HG02981 (cell line): ENCODE data around the gene IGSF21.
"Not testable (repeated sequence)": the region's sequence is repeated elsewhere in the genome, so short reads cannot be mapped to it uniquely, and the experiment has no call there.

Experiments used
- ATAC-seq: cut with Tn5 transposase; IDR thresholded peaks from one replicate; pipeline ENCODE4 v1.9.1; 2021; ENCODE audit warnings: mild to moderate bottlenecking, moderate library complexity; ENCODE audit not compliant: unreplicated experiment

The IGSF21 gene

GRCh38 chr1:18142969-18143368, 35.4 kb downstream of the IGSF21 start:
- ATAC-seq: no peak

GRCh38 chr1:18144062-18144461, 36.5 kb downstream of the IGSF21 start:
- ATAC-seq: no peak

- ATAC-seq: no peak
Observed at GRCh38 chr1:18144916-18145647, 37.5 kb downstream of the IGSF21 start.

GRCh38 chr1:18145851-18146618, 38.4 kb downstream of the IGSF21 start:
- ATAC-seq: no peak

GRCh38 chr1:18146886-18147285, 39.3 kb downstream of the IGSF21 start:
- no peak for ATAC-seq

- ATAC-seq: no peak
Observed at GRCh38 chr1:18147672-18148071, 40.1 kb downstream of the IGSF21 start.

- ATAC-seq: no peak
Observed at GRCh38 chr1:18148461-18148860, 40.9 kb downstream of the IGSF21 start.

- no peak for ATAC-seq
Observed at GRCh38 chr1:18149027-18149641, 41.5 kb downstream of the IGSF21 start.

GRCh38 chr1:18151436-18152122, 44.0 kb downstream of the IGSF21 start:
- no peak for ATAC-seq

GRCh38 chr1:18154430-18155194, 47.0 kb downstream of the IGSF21 start:
- ATAC-seq: no peak

GRCh38 chr1:18155881-18156385, 48.3 kb downstream of the IGSF21 start:
- ATAC-seq: no peak

GRCh38 chr1:18157352-18157751, 49.8 kb downstream of the IGSF21 start:
- ATAC-seq: no peak

GRCh38 chr1:18157968-18158367, 50.4 kb downstream of the IGSF21 start:
- no peak for ATAC-seq

- no peak for ATAC-seq
Observed at GRCh38 chr1:18158714-18159113, 51.1 kb downstream of the IGSF21 start.

- ATAC-seq: no peak
Observed at GRCh38 chr1:18160290-18160942, 52.8 kb downstream of the IGSF21 start.

GRCh38 chr1:18161690-18162089, 54.1 kb downstream of the IGSF21 start:
- no peak for ATAC-seq

GRCh38 chr1:18165640-18166039, 58.0 kb downstream of the IGSF21 start:
- not testable (repeated sequence) for ATAC-seq

- ATAC-seq: no peak
Observed at GRCh38 chr1:18166341-18166740, 58.7 kb downstream of the IGSF21 start.

GRCh38 chr1:18166929-18167328, 59.3 kb downstream of the IGSF21 start:
- ATAC-seq: no peak

- ATAC-seq: no peak
Observed at GRCh38 chr1:18170444-18170843, 62.8 kb downstream of the IGSF21 start.
